ENCODE results near the gene ETV6.
"Not testable (repeated sequence)": the region's sequence is repeated elsewhere in the genome, so short reads cannot be mapped to it uniquely, and the experiment has no call there.

The ETV6 gene

DNA sequence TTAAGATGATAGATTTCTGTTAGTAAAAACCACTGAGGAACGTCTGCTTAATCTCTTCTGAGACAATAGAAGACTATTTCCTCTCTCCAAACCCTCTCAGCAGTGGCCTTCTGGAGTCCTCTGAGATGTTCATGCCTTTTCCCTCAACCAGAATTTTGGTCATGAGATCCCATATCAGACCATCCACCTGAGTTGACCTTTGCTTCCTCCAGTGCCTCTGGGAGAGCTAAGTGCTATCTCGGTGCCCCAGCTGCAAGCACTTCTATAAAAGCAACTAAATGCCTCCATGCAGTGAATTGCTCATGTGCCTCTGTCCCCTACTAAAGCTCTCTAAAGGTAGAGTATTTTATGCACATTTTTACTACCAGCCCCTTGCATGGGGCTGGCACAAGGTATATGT, 248.4 kb downstream of the ETV6 start:
- no peak for DNase-seq

DNA sequence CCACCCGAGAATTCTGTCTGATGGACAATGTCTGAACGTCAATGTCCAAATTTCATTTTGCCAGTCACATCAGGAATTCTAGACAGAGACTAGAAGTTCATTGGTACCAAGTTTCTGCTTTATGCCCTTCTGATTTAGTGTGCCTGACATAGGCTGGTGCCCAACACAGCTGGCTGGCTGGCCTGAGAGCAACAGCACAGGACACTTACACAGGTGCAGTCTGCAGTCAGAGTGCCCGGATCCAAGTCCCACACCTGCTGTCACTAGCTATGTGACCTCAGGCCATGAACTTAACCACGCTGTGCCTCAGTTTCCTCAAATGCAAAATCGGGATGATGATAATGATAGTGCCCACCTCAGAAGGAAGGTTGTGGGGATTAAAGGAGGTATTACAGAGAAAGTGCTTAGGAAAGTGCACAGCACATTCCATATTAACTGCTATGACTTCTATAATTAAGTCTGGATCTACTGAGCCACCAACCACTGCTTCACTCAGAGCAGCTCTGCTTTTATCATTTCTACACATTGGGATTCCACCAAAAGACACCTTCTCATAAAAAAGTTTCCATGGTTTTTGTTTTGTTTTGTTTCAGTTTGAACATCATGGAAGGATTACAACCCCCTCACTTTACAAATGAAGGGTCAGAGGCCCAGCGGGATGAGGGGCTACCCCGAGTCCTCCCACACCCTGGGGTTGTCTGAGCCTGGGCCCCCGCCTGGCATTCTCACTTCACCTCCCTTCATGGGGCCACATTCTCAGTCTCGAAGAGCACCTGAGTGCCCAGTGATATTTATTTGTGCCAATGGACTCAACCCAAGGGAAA, 252.4 kb downstream of the ETV6 start:
- DNase-seq = no peak

GRCh38 chr12:11902525-11902875, 253.0 kb downstream of the ETV6 start:
- no peak for DNase-seq

DNA sequence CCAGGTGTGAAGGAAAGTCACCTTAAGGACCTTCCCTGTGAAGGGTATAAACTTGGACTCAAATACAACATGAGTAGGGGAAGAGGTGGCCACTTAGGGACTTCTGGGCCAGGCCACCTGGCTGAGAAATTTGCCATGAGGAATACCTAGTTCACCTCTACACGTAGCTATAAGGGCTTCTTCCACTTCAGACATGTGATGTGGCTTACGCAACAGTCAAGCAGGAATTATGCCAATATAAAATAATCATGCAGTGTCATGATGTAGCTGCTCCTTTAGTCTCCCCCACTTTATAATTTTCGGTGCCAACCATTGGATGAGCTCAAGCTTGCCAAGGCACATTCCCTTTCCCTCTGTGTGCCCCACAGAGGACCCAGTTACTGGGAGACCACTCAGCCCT, 254.7 kb downstream of the ETV6 start:
- DNase-seq = no peak

- no peak for DNase-seq
These were observed 256.1 kb downstream of the ETV6 start for GRCh38 chr12:11905534-11905933.

DNA sequence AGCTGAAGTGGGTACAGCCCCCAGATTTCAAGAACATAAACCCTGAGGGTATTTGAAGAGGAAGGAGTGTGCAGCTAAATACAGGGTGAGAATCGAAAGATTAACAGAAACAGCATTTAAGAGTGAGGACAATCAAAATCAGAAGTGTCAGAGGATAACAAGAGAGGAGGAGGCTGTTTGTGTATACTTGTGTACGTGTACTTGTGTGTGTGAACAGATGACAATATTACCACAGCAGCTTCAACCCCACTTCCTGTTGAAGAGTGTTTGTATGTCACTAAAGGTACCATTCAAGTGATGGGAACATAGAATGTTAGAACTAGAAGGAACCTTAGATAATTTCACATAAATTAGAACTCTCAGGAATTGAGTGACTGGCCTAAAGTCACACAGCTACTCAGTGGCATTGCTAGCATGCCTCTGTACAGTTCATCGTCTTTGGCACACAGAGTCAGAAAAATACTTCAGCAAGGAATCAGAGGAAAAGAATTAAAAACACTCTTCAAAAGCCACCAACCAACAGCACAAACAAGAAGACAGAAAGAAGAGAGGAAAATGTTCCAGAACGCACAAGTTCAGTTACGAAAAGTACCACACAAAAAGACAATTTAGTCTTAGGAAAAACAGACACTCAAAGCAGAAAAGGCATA, 256.9 kb downstream of the ETV6 start:
- DNase-seq = no peak

DNA sequence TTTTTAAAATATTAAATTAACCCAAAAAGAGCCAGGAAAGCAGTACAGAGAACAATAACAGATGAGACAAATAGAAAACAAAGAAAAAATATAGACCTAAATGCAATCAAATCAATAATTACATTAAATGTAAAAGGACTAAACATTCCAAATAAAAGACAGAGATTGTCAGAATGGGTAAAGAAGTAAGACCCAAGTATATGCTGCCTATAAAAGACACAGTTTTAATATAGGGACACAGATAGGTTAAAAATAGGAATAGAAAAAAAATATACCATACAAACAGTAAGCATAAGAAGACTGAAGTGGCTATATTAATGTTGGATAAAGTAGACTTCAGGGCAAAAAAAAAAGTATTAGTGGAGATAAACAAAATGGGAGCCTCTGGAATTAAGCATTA, 258.2 kb downstream of the ETV6 start:
- DNase-seq = no peak

GRCh38 chr12:11909406-11909805, 259.9 kb downstream of the ETV6 start:
- not testable (repeated sequence) for DNase-seq

DNA sequence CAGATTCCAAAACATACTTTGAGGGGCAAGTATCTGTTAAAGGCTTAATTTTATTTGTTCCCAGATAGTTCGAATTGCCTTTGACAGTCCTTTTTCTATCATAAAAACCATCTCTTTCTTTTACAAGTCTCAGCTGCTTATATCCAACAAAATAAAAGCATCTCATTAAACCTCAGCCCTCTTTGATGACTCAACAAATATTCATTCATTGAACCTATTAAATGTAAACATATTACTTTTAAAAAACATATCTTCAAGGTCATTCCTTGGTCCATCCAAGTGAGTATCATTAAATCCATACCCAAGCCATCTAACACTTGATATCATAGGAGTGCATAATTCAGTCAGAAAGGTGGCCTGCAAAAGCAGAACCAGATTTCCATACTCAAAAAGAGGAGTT, 266.6 kb downstream of the ETV6 start:
- DNase-seq = no peak

GRCh38 chr12:11916771-11917170, 267.3 kb downstream of the ETV6 start:
- no peak for DNase-seq

GRCh38 chr12:11917501-11917900, 268.0 kb downstream of the ETV6 start:
- DNase-seq = no peak

DNA sequence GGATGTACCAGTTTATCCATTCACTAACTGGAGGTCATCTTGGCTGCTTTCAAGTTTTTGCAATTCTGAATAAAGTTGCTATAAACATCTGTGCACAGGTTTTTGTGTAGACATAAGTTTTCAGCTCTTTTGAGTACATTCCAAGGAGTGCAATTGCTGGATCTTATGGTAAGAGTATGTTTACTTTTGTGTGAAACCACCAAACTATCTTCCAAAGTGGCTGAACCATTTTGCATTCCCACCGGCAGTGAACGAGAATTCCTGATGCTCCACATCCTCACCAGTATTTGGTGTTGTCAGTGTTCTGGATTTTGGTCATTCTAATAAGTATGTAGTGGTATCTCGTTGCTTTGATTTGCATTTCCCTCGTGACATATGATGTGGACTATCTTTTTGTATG, 270.8 kb downstream of the ETV6 start:
- no peak for DNase-seq

GRCh38 chr12:11922361-11922760, 272.9 kb downstream of the ETV6 start:
- DNase-seq = no peak

GRCh38 chr12:11923067-11923466, 273.6 kb downstream of the ETV6 start:
- no peak for DNase-seq

DNA sequence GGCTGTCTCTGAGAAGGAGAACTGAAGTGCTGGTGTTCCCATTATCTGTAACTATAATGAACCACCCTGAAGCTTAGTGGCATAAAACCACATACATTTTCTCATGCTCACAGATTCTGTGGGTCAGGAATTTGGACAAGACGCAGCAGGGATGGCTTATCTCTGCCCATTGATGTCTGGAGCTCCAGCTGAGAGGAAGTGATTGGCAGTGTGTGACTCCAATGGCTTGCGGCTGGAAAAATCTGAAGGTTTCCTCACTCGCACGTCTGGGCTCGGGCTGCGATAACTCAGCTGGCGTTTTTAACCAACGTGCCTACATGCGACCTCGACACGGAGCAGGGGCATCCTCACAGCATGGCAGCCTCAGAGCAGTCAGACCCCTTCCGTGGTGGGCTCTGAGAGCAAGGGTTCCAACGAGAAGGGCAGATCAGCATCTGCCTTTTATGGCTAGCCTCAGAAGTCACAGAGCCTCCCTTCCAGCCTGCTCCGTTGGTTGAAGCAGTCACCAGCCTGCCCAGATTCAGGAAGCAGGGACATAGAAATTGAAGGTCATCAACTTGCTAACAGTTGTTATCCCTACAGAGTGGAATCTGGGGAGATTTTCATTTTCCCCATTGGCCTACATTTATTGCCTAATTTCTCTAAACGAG, 277.9 kb downstream of the ETV6 start:
- DNase-seq = no peak

GRCh38 chr12:11929714-11930113, 280.2 kb downstream of the ETV6 start:
- no peak for DNase-seq

DNA sequence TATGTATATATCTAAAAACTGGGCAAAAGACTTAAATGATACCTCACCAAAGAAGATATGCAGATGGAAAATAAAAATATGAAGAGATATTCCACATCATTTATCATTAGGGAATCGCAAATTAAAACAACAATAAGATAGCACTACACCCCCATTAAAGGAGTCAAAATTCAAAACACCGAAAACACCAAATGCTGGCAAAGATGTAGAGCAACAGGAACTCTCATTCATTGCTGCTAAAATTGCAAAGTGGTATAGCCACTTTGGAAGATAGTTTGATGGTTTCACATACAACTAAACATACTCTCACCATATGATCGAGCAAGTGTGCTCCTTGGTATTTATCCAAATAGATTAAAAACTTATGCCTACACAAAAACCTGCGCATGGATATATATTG, 289.7 kb downstream of the ETV6 start:
- no peak for DNase-seq

- no peak for DNase-seq
These were observed 292.3 kb downstream of the ETV6 start for GRCh38 chr12:11941606-11942337.

- no peak for DNase-seq
These were observed 294.6 kb downstream of the ETV6 start for GRCh38 chr12:11943919-11944700.

Data from left hindlimb (tissue), 1 donor.